Skin epidermis (tissue), 12 donors: ENCODE results near the gene DCLK1.

ENCODE experiments used
- H3K27ac ChIP-seq, 21 experiments: fragments of 200-600 bp; sonication (generic) in 11 of 21; one replicate each; pipeline ENCODE4 v1.5.0; 2020; ENCODE audit warnings: mild to moderate bottlenecking in 3 of 21, inconsistent platforms in 2 of 21, moderate library complexity in 2 of 21
- H3K4me3 ChIP-seq, 7 experiments: fragments of 200-600 bp; sonication (generic) in 2 of 7; one replicate each; pipeline ENCODE4 v1.5.0; 2020; ENCODE audit warnings: inconsistent platforms in 2 of 7, mild to moderate bottlenecking in 2 of 7, moderate library complexity in 1 of 7

DCLK1 gene

DNA sequence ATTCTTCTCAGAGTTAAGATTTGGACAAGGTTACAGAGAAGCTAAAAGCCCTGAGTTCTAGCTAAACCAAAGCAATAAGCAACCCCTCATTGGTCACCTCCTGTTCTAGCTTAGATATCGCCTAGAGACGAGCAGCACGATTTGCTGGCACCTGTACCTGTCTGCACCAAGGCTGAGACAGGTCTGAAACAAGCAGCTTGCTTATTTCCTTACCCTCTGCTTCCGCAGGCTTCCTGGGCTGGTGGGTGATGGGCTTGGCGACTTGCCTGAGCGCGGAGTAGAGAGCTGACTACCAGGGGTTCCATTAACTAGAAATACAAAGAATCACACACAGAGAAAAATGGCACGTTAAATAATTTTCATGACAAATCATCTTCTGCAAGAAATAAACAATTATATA is 276.9 kb downstream of the DCLK1 start:
- Histone ChIP-seq H3K27ac (no peak overlapping the region), H3K4me3 (no peak overlapping the region)

DNA sequence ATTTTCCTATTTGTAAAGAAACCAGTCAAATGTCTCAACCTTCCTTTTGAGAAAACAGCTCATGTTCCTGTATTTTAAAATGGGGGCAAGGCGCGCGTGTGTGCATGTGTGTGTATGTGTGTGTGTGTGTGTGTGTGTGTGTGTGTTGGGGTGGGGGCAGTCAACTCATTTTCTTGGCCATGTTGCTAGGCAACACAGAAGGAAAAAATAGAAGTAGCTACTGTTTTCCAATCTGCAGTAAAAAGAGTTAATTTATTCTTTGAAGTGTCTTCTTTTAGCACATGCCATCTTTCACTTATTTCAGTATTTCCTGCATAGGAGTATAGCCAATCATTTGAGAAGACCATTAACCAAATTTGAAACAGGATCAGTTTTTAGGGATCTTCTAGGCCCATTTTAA is 279.3 kb downstream of the DCLK1 start:
- no peak overlapping the region for H3K4me3 ChIP-seq
- H3K27ac ChIP-seq = no peak overlapping the region

DNA sequence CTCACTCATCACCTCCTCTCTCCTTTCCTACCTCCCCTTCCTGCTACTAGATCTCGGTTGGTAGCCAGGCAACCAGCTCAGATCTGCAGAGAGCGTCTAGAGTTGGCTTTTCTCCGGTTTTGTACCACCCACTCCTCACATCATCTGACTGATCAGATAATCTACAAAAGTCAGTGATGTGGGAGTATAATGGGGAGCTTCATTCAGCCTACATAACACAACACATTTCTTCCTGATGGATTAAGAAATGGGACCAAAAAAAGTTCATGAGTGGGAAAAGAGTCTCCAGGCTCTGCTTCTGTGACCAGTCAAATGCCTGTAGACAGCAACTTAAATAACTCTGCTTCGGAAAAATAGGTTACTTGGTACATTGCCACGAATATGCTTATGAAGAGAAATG is 279.8 kb downstream of the DCLK1 start:
- no peak overlapping the region for H3K4me3 ChIP-seq
- no peak overlapping the region for H3K27ac ChIP-seq

- no peak overlapping the region for H3K4me3 ChIP-seq
- H3K27ac ChIP-seq = no peak overlapping the region
Observed at GRCh38 chr13:35850569-35850968, 280.6 kb downstream of the DCLK1 start.

DNA sequence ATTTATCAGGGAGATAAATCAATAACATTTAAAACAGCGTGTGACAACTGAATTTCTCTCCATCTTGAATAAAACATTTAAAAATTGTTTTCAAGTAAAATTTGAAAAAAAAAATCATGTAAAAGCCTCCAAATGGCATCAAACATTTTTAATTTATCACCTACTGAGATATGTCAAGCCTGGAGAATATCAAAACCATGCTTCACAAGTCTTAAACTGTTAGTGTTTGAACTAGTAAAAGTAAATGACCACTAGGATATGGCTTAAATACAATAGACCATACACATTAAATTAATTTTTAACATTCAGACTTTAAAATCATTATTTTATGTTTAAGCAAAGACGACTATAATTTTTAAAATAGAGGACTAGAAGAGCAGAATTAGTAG is 281.9 kb downstream of the DCLK1 start:
- Histone ChIP-seq H3K4me3 (no peak overlapping the region), H3K27ac (no peak overlapping the region)

GRCh38 chr13:35848336-35849255 is 282.6 kb downstream of the DCLK1 start:
- peak overlapping the region in 1 of 21 experiments; percentile 6 for H3K27ac ChIP-seq
- no peak overlapping the region for H3K4me3 ChIP-seq

GRCh38 chr13:35843272-35843671 is 287.9 kb downstream of the DCLK1 start:
- no peak overlapping the region for H3K27ac ChIP-seq
- no peak overlapping the region for H3K4me3 ChIP-seq

GRCh38 chr13:35841060-35841521 is 290.1 kb downstream of the DCLK1 start:
- no peak overlapping the region for H3K27ac ChIP-seq

DNA sequence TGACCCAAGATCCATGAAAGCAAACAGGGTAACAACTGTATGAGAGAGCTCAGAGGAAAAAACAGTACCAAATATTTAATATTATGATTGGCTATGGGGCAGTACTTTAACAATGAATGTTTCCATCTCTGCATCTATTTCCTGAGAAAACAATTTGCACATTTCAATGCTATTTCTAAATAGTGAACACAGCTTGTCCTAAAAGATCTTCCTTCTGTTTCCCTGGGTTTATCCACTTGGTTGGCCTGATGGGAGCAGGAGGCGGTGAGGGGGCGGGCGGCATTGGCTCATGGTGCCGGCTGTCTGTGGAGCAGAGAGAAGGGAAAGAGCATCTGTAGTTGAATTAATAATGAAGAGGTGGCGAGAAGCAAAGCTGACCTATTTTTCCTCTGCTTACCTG is 291.4 kb downstream of the DCLK1 start:
- Histone ChIP-seq H3K27ac (peak overlapping the region in 1 of 21 experiments; percentile 70), H3K4me3 (no peak overlapping the region)

More at GRCh38 chr13:35841060-35841521, 290.1 kb downstream of the DCLK1 start:
- no peak overlapping the region for H3K4me3 ChIP-seq

DNA sequence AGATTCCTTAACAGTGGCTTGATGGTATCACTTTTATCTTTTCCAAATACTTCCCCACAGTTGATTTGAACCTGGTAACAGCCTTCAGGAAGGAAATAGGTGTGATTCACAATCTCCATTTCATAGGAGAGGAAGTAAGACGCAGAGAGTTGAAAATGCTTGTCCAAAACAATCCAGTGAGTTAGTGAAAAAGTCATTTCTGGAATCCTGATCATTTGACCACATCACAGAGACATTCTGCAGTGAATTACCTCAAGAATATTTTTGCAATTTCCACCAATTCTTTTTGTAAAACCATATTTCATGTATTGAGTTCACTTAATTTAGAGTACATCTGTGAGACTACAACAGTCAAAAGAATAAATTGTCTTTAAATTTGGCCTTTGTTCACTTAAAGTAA is 292.8 kb downstream of the DCLK1 start:
- H3K27ac ChIP-seq = peak overlapping the region in 3 of 21 experiments; percentile 53 to 70 (median 65)

DNA sequence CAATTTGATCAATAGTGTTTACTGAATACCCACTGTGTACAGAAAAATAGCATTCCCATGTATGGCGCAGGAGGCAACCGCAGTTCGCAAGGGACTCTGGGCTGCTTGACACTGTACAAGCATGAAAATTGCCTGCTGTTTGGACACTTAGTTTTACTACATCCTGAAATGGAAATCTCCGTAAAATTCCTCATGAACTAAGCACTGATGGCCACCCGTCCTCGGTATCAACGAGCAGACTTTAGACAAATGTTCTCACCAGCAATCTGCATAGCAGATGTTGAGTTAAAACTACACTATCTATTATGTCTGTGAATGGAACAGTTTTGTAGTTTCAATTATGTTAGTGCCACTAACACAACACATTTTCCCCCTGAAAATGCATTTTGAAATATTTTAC is 294.7 kb downstream of the DCLK1 start:
- no peak overlapping the region for H3K4me3 ChIP-seq
- H3K27ac ChIP-seq = peak overlapping the region in 2 of 21 experiments; percentile 29 to 66

More for the DNA sequence above, 292.8 kb downstream of the DCLK1 start:
- H3K4me3 ChIP-seq = no peak overlapping the region

DNA sequence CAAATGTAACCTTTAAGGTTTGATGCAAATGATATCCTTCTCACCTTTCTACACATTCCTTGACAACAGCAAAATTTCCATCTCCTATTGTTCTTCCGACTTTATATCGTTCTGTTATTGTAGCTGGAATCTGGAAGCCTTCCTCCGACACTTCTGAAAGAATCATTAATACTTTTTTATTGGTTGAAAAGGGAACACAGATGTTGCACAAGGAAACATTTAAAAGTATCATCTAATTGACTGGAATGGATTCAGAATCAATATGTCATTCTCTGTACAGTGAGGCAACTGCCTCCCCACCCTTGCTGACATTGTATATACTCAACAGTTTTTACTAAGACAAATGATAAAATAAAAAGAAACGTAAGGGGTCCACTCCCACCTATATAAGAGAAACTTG is 295.2 kb downstream of the DCLK1 start:
- H3K4me3 ChIP-seq = no peak overlapping the region
- peak overlapping the region in 2 of 21 experiments; percentile 29 to 66 for H3K27ac ChIP-seq

- Histone ChIP-seq H3K27ac (no peak overlapping the region), H3K4me3 (no peak overlapping the region)
Observed at GRCh38 chr13:35833608-35834275, 297.4 kb downstream of the DCLK1 start.

DNA sequence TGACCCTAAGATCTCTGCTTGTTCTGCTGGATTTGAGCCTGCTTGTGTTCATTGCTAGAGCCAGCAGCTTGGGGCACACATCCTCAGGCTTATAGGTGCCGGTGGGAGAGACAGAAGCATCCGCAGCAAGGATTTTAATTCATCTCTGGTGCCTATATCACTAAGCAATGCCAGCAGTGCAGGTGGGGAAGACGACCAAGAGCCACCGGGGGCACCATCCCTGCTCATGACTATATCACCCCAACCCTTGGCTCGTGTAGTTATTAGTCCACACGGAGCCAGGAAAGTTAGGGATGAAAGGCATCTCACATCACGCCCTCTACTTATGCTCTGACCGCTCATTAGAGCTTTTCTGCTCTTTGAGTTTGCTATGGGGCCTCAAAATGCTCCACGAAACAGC is 298.2 kb downstream of the DCLK1 start:
- no peak overlapping the region for H3K27ac ChIP-seq
- no peak overlapping the region for H3K4me3 ChIP-seq

DNA sequence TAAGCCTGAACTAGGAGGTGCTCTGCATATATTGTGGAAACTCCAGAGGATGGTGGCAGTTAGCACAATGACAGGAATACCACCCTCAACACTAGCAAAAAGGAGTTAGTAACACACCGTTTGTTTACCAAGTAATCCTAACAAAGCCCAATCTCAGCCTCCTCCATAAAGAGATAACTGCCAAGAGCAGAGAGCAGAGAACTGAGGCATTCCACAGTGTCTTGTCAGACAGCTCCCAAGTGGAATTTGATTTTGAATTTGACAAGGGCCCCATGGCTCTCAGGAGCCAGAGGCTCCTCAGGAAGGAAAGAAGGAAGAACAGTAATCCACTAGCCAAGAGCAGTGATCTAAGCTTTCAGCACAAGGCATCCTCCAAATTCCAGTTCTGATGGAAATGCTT is 298.6 kb downstream of the DCLK1 start:
- Histone ChIP-seq H3K27ac (no peak overlapping the region), H3K4me3 (no peak overlapping the region)

GRCh38 chr13:35830850-35831450 is 300.2 kb downstream of the DCLK1 start:
- no peak overlapping the region for H3K27ac ChIP-seq
- no peak overlapping the region for H3K4me3 ChIP-seq

DNA sequence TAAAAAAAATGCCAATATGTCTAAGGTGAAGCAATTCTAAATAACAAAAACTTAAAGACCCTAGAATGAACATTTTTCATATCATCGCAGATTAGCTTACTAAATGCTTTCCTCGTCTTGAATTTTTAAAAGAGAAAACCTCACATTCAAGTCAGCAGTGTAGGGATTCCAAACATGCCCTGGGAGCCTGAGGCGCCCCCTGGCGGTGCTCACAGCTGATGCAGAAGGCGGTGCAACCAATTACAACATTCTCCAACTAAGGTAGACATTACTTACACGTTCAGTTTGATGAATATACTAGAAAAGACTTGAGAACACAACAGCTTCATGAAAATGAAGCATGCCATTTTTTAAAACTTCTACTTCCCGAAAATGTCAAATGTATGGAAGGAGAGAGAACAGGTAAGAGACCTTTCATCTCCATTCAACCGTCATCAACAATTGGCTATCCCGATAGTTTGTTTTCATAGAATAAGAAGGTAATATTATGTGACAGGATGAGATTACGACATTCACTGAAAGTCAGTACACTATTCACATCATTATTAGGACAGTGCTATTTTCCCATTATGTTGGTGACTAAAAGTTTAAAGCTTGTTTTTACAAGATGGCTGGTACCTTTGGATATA is 304.4 kb downstream of the DCLK1 start:
- no peak overlapping the region for H3K4me3 ChIP-seq
- no peak overlapping the region for H3K27ac ChIP-seq

DNA sequence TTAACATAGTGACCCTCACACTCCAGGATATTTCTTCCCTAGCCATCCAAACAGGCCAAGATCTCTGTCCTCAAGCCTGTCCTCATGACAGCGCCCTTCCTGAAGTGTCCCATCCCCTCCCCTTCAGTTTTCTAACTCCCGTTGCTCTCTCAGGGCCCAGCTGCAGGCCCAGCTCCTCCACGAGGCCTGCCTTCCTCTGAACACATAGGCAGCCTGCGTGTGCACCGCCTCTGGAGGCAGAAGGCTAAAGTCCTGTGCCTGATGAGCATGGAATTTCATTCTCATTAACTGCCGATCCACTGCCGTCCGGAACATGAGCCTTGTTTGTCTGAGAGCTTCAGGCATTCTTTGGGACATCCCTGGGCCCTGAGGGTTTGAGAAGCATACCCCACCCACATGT is 306.4 kb downstream of the DCLK1 start:
- H3K4me3 ChIP-seq = no peak overlapping the region
- H3K27ac ChIP-seq = no peak overlapping the region

- Histone ChIP-seq H3K4me3 (no peak overlapping the region), H3K27ac (no peak overlapping the region)
Observed at GRCh38 chr13:35824395-35824794, 306.8 kb downstream of the DCLK1 start.

- no peak overlapping the region for H3K4me3 ChIP-seq
- H3K27ac ChIP-seq = no peak overlapping the region
Observed at GRCh38 chr13:35822666-35823065, 308.5 kb downstream of the DCLK1 start.
